ENCODE measurements around the gene COPG1.
"Not testable (repeated sequence)": the region's sequence is repeated elsewhere in the genome, so short reads cannot be mapped to it uniquely, and the experiment has no call there.

COPG1 gene

DNA sequence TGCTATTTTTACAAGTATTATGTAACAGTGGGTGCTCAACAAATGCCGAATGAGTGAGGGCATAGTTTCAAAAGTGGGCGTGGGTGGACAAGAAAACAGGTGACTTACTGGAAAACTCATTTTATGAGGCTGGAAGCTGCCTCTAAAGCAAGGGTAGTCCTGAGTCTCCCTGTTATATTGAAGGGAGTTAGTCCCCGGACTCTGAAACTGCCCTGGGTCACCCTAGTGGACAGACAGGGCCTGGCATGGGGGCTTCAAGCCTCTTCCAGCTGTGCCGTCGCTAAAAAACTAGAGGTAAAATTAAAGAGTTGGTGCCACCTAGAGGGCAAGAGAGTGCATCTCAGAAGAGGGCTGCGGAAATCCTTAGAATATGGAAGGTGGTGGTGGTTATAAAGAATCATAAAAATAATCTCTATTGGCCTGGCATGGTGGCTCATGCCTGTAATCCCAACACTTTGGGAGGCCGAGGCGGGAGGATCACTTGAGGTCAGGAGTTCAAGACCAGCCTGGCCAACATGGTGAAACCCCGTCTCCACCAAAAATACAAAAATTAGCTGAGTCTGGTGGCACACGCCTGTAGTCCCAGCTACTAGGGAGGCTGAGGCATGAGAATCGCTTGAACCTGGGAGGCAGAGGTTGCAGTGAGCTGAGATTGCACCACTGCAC, 3.6 kb upstream of the COPG1 start:
- H3K4me3 ChIP-seq (ENCODE audit: low read depth, low read length) = not testable (repeated sequence)

DNA sequence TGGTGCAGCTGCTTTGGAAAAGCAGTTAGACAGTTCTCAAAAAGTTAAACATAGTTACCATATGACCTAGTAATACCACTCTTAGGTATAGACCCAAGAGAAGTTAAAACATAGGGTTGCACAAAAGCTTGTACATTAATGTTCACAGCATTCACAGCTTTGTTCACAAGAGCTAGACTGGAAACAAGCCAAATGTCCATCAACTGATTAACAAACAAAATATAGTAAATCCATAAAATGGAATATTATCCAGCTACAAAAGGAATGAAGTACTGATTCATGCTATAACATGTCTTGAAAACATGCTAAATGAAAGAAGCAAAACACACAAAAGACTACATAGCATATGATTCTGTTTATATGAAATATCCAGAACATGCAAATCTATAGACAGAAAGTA, 2.8 kb upstream of the COPG1 start:
- Histone ChIP-seq H3K36me3 (replicated peaks) (peaks cover 5% of the 10 kb centered on the region), H3K27ac (no peak overlapping the region), H3K4me3 (ENCODE audit: low read depth, low read length) (no peak overlapping the region), H3K27me3 (replicated peaks) (no peaks in the 10 kb centered on the region)
- in situ Hi-C loops (cut with HindIII; ENCODE audit: low pct_ligation_motif_present, low sequenced_read_pairs) = no loop called here
- TF ChIP-seq, protein P1, sequence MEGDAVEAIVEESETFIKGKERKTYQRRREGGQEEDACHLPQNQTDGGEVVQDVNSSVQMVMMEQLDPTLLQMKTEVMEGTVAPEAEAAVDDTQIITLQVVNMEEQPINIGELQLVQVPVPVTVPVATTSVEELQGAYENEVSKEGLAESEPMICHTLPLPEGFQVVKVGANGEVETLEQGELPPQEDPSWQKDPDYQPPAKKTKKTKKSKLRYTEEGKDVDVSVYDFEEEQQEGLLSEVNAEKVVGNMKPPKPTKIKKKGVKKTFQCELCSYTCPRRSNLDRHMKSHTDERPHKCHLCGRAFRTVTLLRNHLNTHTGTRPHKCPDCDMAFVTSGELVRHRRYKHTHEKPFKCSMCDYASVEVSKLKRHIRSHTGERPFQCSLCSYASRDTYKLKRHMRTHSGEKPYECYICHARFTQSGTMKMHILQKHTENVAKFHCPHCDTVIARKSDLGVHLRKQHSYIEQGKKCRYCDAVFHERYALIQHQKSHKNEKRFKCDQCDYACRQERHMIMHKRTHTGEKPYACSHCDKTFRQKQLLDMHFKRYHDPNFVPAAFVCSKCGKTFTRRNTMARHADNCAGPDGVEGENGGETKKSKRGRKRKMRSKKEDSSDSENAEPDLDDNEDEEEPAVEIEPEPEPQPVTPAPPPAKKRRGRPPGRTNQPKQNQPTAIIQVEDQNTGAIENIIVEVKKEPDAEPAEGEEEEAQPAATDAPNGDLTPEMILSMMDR (IDR thresholded peaks at IDR 0.05; ENCODE audit: low read depth, low read length, missing control alignments) = no peak
- no peak for DNase-seq

More for the DNA sequence above, 3.6 kb upstream of the COPG1 start:
- peak; percentile 92 for DNase-seq
- H3K27me3 ChIP-seq (replicated peaks); in situ Hi-C loops (cut with HindIII; ENCODE audit: low pct_ligation_motif_present, low sequenced_read_pairs); H3K36me3 ChIP-seq (replicated peaks): not testable (repeated sequence)
- peak overlapping the region; percentile 10 for H3K27ac ChIP-seq
- TF ChIP-seq, protein P1 (IDR thresholded peaks at IDR 0.05; ENCODE audit: low read depth, low read length, missing control alignments) = peak; percentile 97

DNA sequence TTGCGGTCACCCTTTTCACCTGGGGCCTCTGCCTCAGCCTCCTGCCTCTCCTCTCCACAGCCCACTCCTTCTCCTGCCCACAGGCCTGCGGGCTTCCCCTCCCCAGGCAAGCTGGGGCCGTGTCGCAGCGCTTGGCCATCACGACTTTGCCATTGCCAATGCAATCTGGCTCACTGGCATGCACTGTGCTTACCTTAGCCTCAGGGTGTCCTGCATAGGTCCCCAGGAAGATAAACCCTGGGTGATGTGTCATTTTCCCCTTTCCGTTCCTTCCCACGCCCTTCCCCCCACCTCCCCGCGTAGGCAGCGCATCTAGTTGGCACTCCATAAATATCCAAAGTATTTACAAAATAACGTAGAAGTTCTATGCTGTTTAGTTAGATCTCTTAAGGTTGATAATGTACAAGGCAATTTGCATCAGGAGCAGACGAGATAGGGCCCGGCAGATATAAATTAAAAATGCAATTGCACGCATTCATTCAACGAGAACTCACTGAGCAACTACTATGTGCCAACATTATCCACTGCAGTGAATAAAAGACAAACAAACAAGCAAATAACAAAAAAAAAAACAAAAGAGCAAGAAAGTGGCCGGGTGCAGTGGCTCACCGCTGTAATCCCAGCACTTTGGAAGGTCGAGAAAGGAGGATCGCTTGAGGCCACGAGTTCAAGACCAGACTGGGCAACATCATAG, 973 bp upstream of the COPG1 start:
- no peaks in the 10 kb centered on the region for H3K27me3 ChIP-seq (replicated peaks)
- in situ Hi-C loops (cut with HindIII; ENCODE audit: low pct_ligation_motif_present, low sequenced_read_pairs) = no loop called here
- no peak for DNase-seq
- TF ChIP-seq, protein P1 (IDR thresholded peaks at IDR 0.05; ENCODE audit: low read depth, low read length, missing control alignments) = no peak
- peak overlapping the region; percentile 79 for H3K4me3 ChIP-seq (ENCODE audit: low read depth, low read length)
- peak overlapping the region; percentile 98 for H3K27ac ChIP-seq
- peaks cover 23% of the 10 kb centered on the region for H3K36me3 ChIP-seq (replicated peaks)

DNA sequence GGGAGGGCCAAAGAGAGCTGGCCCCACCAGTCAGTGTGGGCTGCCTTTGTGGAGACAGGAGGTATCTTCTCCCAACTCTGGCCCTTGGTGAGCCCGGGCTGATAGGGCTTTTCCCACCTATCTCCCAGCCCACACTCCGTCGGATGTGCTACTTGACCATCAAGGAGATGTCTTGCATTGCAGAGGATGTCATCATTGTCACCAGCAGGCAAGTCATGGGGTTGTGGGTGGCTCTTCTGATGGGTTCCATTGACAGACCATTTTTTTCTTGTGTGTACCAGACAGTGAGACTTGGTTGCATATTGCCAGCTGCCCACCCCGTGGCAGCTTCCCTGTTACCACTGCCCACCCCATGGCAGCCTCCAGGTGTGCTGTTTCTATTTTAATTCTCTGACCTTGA, 3.3 kb downstream of the COPG1 start:
- DNase-seq = no peak
- peaks cover 61% of the 10 kb centered on the region for H3K36me3 ChIP-seq (replicated peaks)
- H3K4me3 ChIP-seq (ENCODE audit: low read depth, low read length) = no peak overlapping the region
- peak overlapping the region; percentile 28 for H3K27ac ChIP-seq
- H3K27me3 ChIP-seq (replicated peaks) = no peaks in the 10 kb centered on the region
- in situ Hi-C loops (cut with HindIII; ENCODE audit: low pct_ligation_motif_present, low sequenced_read_pairs) = no loop called here
- TF ChIP-seq, protein P1 (IDR thresholded peaks at IDR 0.05; ENCODE audit: low read depth, low read length, missing control alignments) = no peak

DNA sequence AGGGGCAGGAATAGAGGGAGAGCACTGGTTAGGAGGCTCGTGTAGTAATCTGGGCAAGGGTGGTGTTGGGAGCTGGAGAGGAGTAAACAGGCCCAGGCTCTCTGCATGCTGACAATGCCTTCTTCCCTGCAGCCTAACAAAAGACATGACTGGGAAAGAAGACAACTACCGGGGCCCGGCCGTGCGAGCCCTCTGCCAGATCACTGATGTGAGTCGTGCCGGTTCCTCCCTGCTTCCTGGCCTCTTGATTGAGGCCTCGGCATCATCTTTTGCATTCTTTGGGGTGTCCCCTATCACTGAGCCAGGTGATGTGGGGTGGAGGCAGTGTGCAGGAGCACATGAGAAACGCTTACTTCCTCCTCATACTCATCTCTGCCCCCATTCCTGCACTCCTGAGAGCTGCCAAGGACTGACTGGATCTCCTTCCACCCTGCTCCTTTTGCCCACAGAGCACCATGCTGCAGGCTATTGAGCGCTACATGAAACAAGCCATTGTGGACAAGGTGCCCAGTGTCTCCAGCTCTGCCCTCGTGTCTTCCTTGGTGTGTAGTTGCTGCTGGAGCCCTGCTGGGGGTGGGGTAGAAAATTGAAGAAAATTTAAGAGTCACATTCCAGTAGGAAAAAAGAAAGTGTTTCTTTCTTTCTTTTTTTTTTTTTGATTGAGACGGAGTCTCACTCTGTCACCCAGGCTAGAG, 5.3 kb downstream of the COPG1 start:
- DNase-seq = no peak
- Histone ChIP-seq H3K27me3 (replicated peaks) (no peaks in the 10 kb centered on the region), H3K36me3 (replicated peaks) (peaks cover 76% of the 10 kb centered on the region), H3K4me3 (ENCODE audit: low read depth, low read length) (no peak overlapping the region), H3K27ac (no peak overlapping the region)
- TF ChIP-seq, protein P1 (IDR thresholded peaks at IDR 0.05; ENCODE audit: low read depth, low read length, missing control alignments) = no peak
- in situ Hi-C loops (cut with HindIII; ENCODE audit: low pct_ligation_motif_present, low sequenced_read_pairs) = no loop called here

Measured in brain microvascular endothelial cell (primary cell).